GM23248 (cell line): ENCODE measurements around the gene MBNL1. TPM values are rescaled to one million over a fixed set of nuclear protein-coding genes. Genes with fewer than 3 reads are reported as not detected.

Experiments
- DNase-seq: peaks from one replicate; pipeline ENCODE4 v3.0.0-alpha.2; 2015
- H2AFZ ChIP-seq: fragments of 200-600 bp; sonication (generic); 2 replicates; pipeline ENCODE4 v1.6.1; 2016; ENCODE audit warnings: antibody characterized with exemption
- H3F3A ChIP-seq: fragments of 200-600 bp; sonication (generic); 2 replicates; pipeline ENCODE4 v1.6.1; 2016; ENCODE audit warnings: mild to moderate bottlenecking, antibody characterized with exemption, mixed run types; ENCODE audit not compliant: insufficient read depth
- H3K27ac ChIP-seq: fragments of 200-600 bp; sonication (generic); 2 replicates; pipeline ENCODE4 v1.5.1; 2016; ENCODE audit warnings: mild to moderate bottlenecking
- H3K27me3 ChIP-seq: fragments of 200-600 bp; sonication (generic); replicated peaks from 2 replicates; pipeline ENCODE4 v1.6.1; 2016; ENCODE audit warnings: mild to moderate bottlenecking; ENCODE audit not compliant: insufficient read depth
- H3K36me3 ChIP-seq: fragments of 200-600 bp; sonication (generic); 2 replicates; pipeline ENCODE4 v1.6.1; 2016; ENCODE audit warnings: low read depth, mild to moderate bottlenecking
- H3K4me1 ChIP-seq: fragments of 200-600 bp; sonication (generic); 2 replicates; pipeline ENCODE4 v1.6.1; 2016; ENCODE audit warnings: mild to moderate bottlenecking; ENCODE audit not compliant: insufficient read depth
- H3K4me2 ChIP-seq: fragments of 200-600 bp; sonication (generic); one replicate; pipeline ENCODE4 v1.6.1; 2016; ENCODE audit warnings: mild to moderate bottlenecking; ENCODE audit not compliant: unreplicated experiment
- H3K4me3 ChIP-seq: fragments of 200-600 bp; sonication (generic); 2 replicates; pipeline ENCODE4 v1.5.1; 2016; ENCODE audit warnings: mild to moderate bottlenecking
- H3K79me2 ChIP-seq: fragments of 200-600 bp; sonication (generic); 2 replicates; pipeline ENCODE4 v1.6.1; 2016; ENCODE audit warnings: mild to moderate bottlenecking; ENCODE audit not compliant: insufficient read depth
- H3K9ac ChIP-seq: fragments of 200-600 bp; sonication (generic); 2 replicates; pipeline ENCODE4 v1.6.1; 2016; ENCODE audit warnings: mild to moderate bottlenecking
- H3K9me2 ChIP-seq: fragments of 200-600 bp; sonication (generic); 2 replicates; pipeline ENCODE4 v1.6.1; 2016; ENCODE audit warnings: mixed run types, mild to moderate bottlenecking, moderate library complexity; ENCODE audit not compliant: insufficient read depth
- H3K9me3 ChIP-seq: fragments of 200-600 bp; sonication (generic); one replicate; pipeline ENCODE4 v1.6.1; 2017; ENCODE audit warnings: low read depth
- H4K20me1 ChIP-seq: fragments of 200-600 bp; sonication (generic); 2 replicates; pipeline ENCODE4 v1.6.0; 2016; ENCODE audit not compliant: insufficient read depth
- EZH2 ChIP-seq: fragments of 200-600 bp; sonication (generic); IDR thresholded peaks from 2 replicates; pipeline ENCODE4 v1.6.1; 2018; ENCODE audit warnings: antibody characterized with exemption, mild to moderate bottlenecking; ENCODE audit not compliant: insufficient read depth, poor library complexity, severe bottlenecking
- EZH2phosphoT487 ChIP-seq: fragments of 200-600 bp; sonication (generic); IDR thresholded peaks from 2 replicates; pipeline ENCODE4 v1.6.1; 2018; ENCODE audit warnings: antibody characterized with exemption, moderate library complexity, mild to moderate bottlenecking, low read depth; ENCODE audit not compliant: insufficient read depth
- WGBS, 2 experiments: methylation state at CpG; one replicate each; pipeline ENCODE4 v1.1.6; 2015 to 2017; ENCODE audit warnings: low lambda C conversion rate in 2 of 2, low coverage in 1 of 2; ENCODE audit errors: missing lambda C conversion rate in 2 of 2; 5-methylcytosine and 5-hydroxymethylcytosine counted together
- in situ Hi-C: fragments of 300-500 bp; cut with MboI; formaldehyde crosslinking; loops from 2 replicates; pipeline ENCODE4 v1.15.0; 2020
- polyA plus RNA-seq: library from polyadenylated mRNA; unstranded; fragments of >200 nt; fragmentation: Nextera tagmentation; extraction: Ambion mirVana; gene quantifications from 2 replicates; pipeline ENCODE4 v1.2.1, GENCODE V29; 2016
- total RNA-seq: library from RNA; depleted of rRNA; stranded (reverse); fragments of >200 nt; shearing (Covaris generic); gene quantifications from 2 replicates; pipeline ENCODE4 v1.2.3, GENCODE V29; 2014

The MBNL1 gene
- total and polyA plus RNA-seq, 2 experiments from 2014 or later: 89.5 to 262 TPM

- Histone ChIP-seq H4K20me1 (no peaks in the 10 kb centered on the region), H3K36me3 (peaks cover 43% of the 10 kb centered on the region), H3K27me3 (no peaks in the 10 kb centered on the region), H3F3A (0 out of 2 replicates have a peak, but pooled peaks cover 8% of the 10 kb centered on the region), H3K4me1 (peaks cover 19% of the 10 kb centered on the region), H3K4me3 (no peak overlapping the region), H3K79me2 (peaks cover 97% of the 10 kb centered on the region), H3K4me2 (no peak overlapping the region), H2AFZ (no peak overlapping the region), H3K9me2 (no peaks in the 10 kb centered on the region), H3K9me3 (no peaks in the 10 kb centered on the region), H3K9ac (no peak overlapping the region), H3K27ac (no peak overlapping the region)
- TF ChIP-seq EZH2: no peak
- TF ChIP-seq EZH2phosphoT487: no peak
- DNase-seq: no peak
- 92 to 100% methylated on average over 1 of the region's 1 CpG for WGBS, 2 experiments
- in situ Hi-C loops: loop anchor here (10.0 kb wide), 2 partner anchors 183 to 373 kb away; partner anchors contain the start of gene MBNL1
These were observed 179.4 kb downstream of the MBNL1 start for GRCh38 chr3:152448091-152448490.

GRCh38 chr3:152452318-152452717 is 183.6 kb downstream of the MBNL1 start:
- no peak for DNase-seq
- Histone ChIP-seq H4K20me1 (no peaks in the 10 kb centered on the region), H3K36me3 (peaks cover 47% of the 10 kb centered on the region), H3K79me2 (peaks cover 92% of the 10 kb centered on the region), H3K4me3 (no peak overlapping the region), H3K9me2 (no peaks in the 10 kb centered on the region), H3K9ac (no peak overlapping the region), H3F3A (0 out of 2 replicates have a peak, but pooled peaks cover 2% of the 10 kb centered on the region), H3K27ac (no peak overlapping the region), H3K4me2 (no peak overlapping the region), H3K27me3 (no peaks in the 10 kb centered on the region), H2AFZ (no peak overlapping the region), H3K9me3 (no peaks in the 10 kb centered on the region), H3K4me1 (no peaks in the 10 kb centered on the region)
- WGBS, 2 experiments: 93 to 100% methylated on average over 1 of the region's 1 CpG
- no peak for TF ChIP-seq EZH2
- no peak for TF ChIP-seq EZH2phosphoT487
- in situ Hi-C loops: no loop called here

GRCh38 chr3:152454076-152454875 is 185.5 kb downstream of the MBNL1 start:
- no peaks in the 10 kb centered on the region for H3K9me2 ChIP-seq
- 0 out of 2 replicates have a peak, but pooled peaks cover 5% of the 10 kb centered on the region for H3F3A ChIP-seq
- H3K79me2 ChIP-seq: peaks cover 88% of the 10 kb centered on the region
- TF ChIP-seq EZH2 (no peak), EZH2phosphoT487 (no peak)
- peaks cover 9% of the 10 kb centered on the region; the same call in 1 of the 2 replicates for H3K4me1 ChIP-seq
- 68 to 73% methylated on average over 6 of the region's 6 CpGs for WGBS, 2 experiments
- no peaks in the 10 kb centered on the region for H3K27me3 ChIP-seq
- no peak overlapping the region for H3K27ac ChIP-seq
- no peak overlapping the region for H3K4me3 ChIP-seq
- H3K4me2 ChIP-seq: no peak overlapping the region
- no peak overlapping the region for H3K9ac ChIP-seq
- H2AFZ ChIP-seq: no peak overlapping the region
- no peaks in the 10 kb centered on the region for H4K20me1 ChIP-seq
- in situ Hi-C loops: no loop called here
- no peaks in the 10 kb centered on the region for H3K9me3 ChIP-seq
- peaks cover 36% of the 10 kb centered on the region for H3K36me3 ChIP-seq
- DNase-seq: no peak

- no peaks in the 10 kb centered on the region for H3K9me3 ChIP-seq
- H3K4me2 ChIP-seq: no peak overlapping the region
- peaks cover 13% of the 10 kb centered on the region for H3K4me1 ChIP-seq
- H3K27me3 ChIP-seq: no peaks in the 10 kb centered on the region
- H3K79me2 ChIP-seq: peaks cover 80% of the 10 kb centered on the region
- peaks cover 9% of the 10 kb centered on the region; the same call in 1 of the 2 replicates for H3F3A ChIP-seq
- H3K9me2 ChIP-seq: no peaks in the 10 kb centered on the region
- H3K36me3 ChIP-seq: peaks cover 33% of the 10 kb centered on the region
- no peak overlapping the region for H3K4me3 ChIP-seq
- in situ Hi-C loops: no loop called here
- H2AFZ ChIP-seq: no peak overlapping the region
- no peak overlapping the region for H3K27ac ChIP-seq
- no peak for DNase-seq
- 95 to 98% methylated on average over 8 of the region's 8 CpGs for WGBS, 2 experiments
- no peaks in the 10 kb centered on the region for H4K20me1 ChIP-seq
- no peak overlapping the region for H3K9ac ChIP-seq
- TF ChIP-seq EZH2phosphoT487 (no peak), EZH2 (no peak)
These were observed 187.3 kb downstream of the MBNL1 start for GRCh38 chr3:152455989-152456388.
